ENCODE measurements around the gene RHOC. TPM values are rescaled to one million over a fixed set of nuclear protein-coding genes. Genes with fewer than 3 reads are reported as not detected.

Gene RHOC
- total RNA-seq, 1 experiment from 2014 or later = 128 TPM

DNA sequence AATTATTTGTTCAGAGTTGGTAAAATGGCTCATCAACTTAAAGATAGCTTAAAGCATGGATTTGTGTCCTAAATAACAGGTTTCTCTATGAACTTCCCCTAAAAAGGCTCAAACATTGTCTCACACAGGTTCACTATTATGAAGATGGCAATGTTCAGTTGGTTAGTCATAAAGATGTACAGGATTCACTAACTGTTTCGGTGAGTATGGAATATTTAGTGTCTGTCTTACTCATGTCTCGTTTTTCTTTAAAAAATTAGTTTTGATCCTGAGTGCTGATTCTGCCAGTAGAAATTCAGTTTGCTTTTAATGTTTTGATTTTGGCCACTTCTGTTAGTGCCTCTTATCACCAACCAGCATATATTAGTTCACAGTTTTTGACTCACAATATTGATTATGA is 40.0 kb downstream of the RHOC start:
- Histone ChIP-seq H3K4me3 (ENCODE audit: low read depth, low read length) (no peak overlapping the region), H3K36me3 (ENCODE audit: control insufficient read depth, insufficient read depth, low read length) (no peaks in the 10 kb centered on the region), H3K9me3 (no peaks in the 10 kb centered on the region), H3K4me1 (no peaks in the 10 kb centered on the region), H3K27me3 (replicated peaks; ENCODE audit: control insufficient read depth, insufficient read depth, low read length) (no peaks in the 10 kb centered on the region)
- ChIA-PET CTCF (no interaction called here), POLR2A (no interaction called here)
- TF ChIP-seq, protein P1, sequence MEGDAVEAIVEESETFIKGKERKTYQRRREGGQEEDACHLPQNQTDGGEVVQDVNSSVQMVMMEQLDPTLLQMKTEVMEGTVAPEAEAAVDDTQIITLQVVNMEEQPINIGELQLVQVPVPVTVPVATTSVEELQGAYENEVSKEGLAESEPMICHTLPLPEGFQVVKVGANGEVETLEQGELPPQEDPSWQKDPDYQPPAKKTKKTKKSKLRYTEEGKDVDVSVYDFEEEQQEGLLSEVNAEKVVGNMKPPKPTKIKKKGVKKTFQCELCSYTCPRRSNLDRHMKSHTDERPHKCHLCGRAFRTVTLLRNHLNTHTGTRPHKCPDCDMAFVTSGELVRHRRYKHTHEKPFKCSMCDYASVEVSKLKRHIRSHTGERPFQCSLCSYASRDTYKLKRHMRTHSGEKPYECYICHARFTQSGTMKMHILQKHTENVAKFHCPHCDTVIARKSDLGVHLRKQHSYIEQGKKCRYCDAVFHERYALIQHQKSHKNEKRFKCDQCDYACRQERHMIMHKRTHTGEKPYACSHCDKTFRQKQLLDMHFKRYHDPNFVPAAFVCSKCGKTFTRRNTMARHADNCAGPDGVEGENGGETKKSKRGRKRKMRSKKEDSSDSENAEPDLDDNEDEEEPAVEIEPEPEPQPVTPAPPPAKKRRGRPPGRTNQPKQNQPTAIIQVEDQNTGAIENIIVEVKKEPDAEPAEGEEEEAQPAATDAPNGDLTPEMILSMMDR (IDR thresholded peaks at IDR 0.05; ENCODE audit: insufficient read depth in 1 of 2, low read depth in 1 of 2, low read length in 1 of 2, severe bottlenecking in 1 of 2, unreplicated experiment in 1 of 2) = no peak
- Mint-ChIP-seq H3K4me1 (ENCODE audit: low read depth, unreplicated experiment) (no peaks in the 10 kb centered on the region), H3K27me3 (ENCODE audit: insufficient read depth, unreplicated experiment) (no peaks in the 10 kb centered on the region), H3K4me3 (ENCODE audit: unreplicated experiment) (no peak overlapping the region), H3K36me3 (ENCODE audit: insufficient read depth, unreplicated experiment) (peaks cover 71% of the 10 kb centered on the region), H3K9me3 (ENCODE audit: unreplicated experiment) (no peaks in the 10 kb centered on the region), H3K27ac (ENCODE audit: unreplicated experiment) (no peak overlapping the region)
- no TSS peak for BruUV-seq (replicated peaks)
- intact Hi-C loops (cut with micrococcal nuclease; ENCODE audit: unreplicated experiment) = no loop called here
- no peak for DNase-seq

DNA sequence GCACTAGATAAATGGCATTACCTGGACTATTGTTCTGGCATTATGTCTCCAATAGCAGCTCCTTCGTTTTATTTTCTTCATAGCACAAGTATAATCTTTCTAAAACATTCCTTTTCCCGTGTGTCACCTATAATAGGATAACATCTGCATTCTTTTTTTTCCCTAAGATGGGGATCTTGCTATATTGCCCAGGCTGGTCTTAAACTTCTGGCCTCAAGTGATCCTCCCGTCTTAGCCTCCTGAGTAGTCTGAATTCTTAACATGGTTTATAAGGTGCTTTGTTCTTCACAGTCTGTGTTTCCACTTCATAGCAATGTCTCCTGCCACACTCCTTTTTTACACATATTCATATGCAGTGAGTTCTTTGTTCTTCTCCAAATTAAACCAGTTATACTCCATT is 41.1 kb downstream of the RHOC start:
- Histone ChIP-seq H3K4me1 (no peaks in the 10 kb centered on the region), H3K9me3 (no peaks in the 10 kb centered on the region), H3K27me3 (replicated peaks; ENCODE audit: control insufficient read depth, insufficient read depth, low read length) (no peaks in the 10 kb centered on the region), H3K4me3 (ENCODE audit: low read depth, low read length) (no peak overlapping the region), H3K36me3 (ENCODE audit: control insufficient read depth, insufficient read depth, low read length) (no peaks in the 10 kb centered on the region)
- no peak overlapping the region for H3K4me3 Mint-ChIP-seq (ENCODE audit: unreplicated experiment)
- BruUV-seq (replicated peaks) = no TSS peak
- ChIA-PET CTCF (no interaction called here), POLR2A (no interaction called here)
- H3K27me3 Mint-ChIP-seq (ENCODE audit: insufficient read depth, unreplicated experiment) = no peaks in the 10 kb centered on the region
- DNase-seq = no peak
- intact Hi-C loops (cut with micrococcal nuclease; ENCODE audit: unreplicated experiment) = no loop called here
- H3K36me3 Mint-ChIP-seq (ENCODE audit: insufficient read depth, unreplicated experiment) = peaks cover 71% of the 10 kb centered on the region
- TF ChIP-seq, protein P1 (IDR thresholded peaks at IDR 0.05; ENCODE audit: insufficient read depth in 1 of 2, low read depth in 1 of 2, low read length in 1 of 2, severe bottlenecking in 1 of 2, unreplicated experiment in 1 of 2) = no peak
- H3K9me3 Mint-ChIP-seq (ENCODE audit: unreplicated experiment) = no peaks in the 10 kb centered on the region
- H3K4me1 Mint-ChIP-seq (ENCODE audit: low read depth, unreplicated experiment) = no peaks in the 10 kb centered on the region
- peak overlapping the region; percentile 43 for H3K27ac Mint-ChIP-seq (ENCODE audit: unreplicated experiment)

DNA sequence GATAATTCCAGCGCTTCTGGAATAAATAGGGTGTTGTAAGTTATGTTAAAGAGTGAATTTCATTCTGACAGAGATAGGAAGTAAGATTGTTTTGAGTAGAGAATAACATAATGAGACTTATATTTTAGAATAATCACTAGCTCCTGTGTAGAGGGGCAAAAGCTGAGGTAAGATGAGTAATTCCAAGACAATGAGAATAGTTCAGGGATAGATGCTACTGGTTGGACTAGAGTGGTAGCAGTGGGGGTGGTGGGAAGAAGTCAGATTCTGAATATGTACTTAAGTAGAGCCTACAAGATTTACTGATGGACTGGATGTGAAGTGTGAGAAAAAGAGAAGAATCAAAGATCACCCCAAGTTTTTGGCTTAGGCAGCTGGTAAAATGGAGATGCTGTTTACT is 55.7 kb downstream of the RHOC start:
- no TSS peak for BruUV-seq (replicated peaks)

More for the DNA sequence above, 55.7 kb downstream of the RHOC start:
- Mint-ChIP-seq H3K27ac (ENCODE audit: unreplicated experiment) (no peak overlapping the region), H3K36me3 (ENCODE audit: insufficient read depth, unreplicated experiment) (peaks cover 35% of the 10 kb centered on the region), H3K4me1 (ENCODE audit: low read depth, unreplicated experiment) (no peaks in the 10 kb centered on the region), H3K9me3 (ENCODE audit: unreplicated experiment) (no peaks in the 10 kb centered on the region), H3K27me3 (ENCODE audit: insufficient read depth, unreplicated experiment) (no peaks in the 10 kb centered on the region), H3K4me3 (ENCODE audit: unreplicated experiment) (peak overlapping the region; percentile 17)
- intact Hi-C loops (cut with micrococcal nuclease; ENCODE audit: unreplicated experiment) = no loop called here
- no peak overlapping the region for H3K4me3 ChIP-seq (ENCODE audit: low read depth, low read length)
- ChIA-PET POLR2A (no interaction called here), CTCF (no interaction called here)
- DNase-seq = no peak
- H3K9me3 ChIP-seq = no peaks in the 10 kb centered on the region
- no peaks in the 10 kb centered on the region for H3K27me3 ChIP-seq (replicated peaks; ENCODE audit: control insufficient read depth, insufficient read depth, low read length)
- H3K36me3 ChIP-seq (ENCODE audit: control insufficient read depth, insufficient read depth, low read length) = no peaks in the 10 kb centered on the region
- TF ChIP-seq, protein P1 (IDR thresholded peaks at IDR 0.05; ENCODE audit: insufficient read depth in 1 of 2, low read depth in 1 of 2, low read length in 1 of 2, severe bottlenecking in 1 of 2, unreplicated experiment in 1 of 2) = no peak
- no peaks in the 10 kb centered on the region for H3K4me1 ChIP-seq

Other genes starting within 250 kb of the RHOC start
- 0.46 and 0.70 TPM in 2 replicates for gene WNT2B, start 198.2 kb downstream of the RHOC start, total RNA-seq (2022)
- gene ST7L, start 88.0 kb downstream of the RHOC start, total RNA-seq (2022) = 12.6 and 13.6 TPM in 2 replicates
- gene CAPZA1, start 87.3 kb downstream of the RHOC start, total RNA-seq (2022) = 82.4 and 98.7 TPM in 2 replicates
- 89.8 and 102 TPM in 2 replicates for gene MOV10, start 32.5 kb downstream of the RHOC start, total RNA-seq (2022)
- gene PPM1J, start 8.2 kb upstream of the RHOC start, total RNA-seq (2022) = 1.1 and 1.5 TPM in 2 replicates
- gene SLC16A1, start 249.1 kb upstream of the RHOC start, total RNA-seq (2022) = 104 and 107 TPM in 2 replicates